ENCODE results near the gene PCCB. TPM values are rescaled to one million over a fixed set of nuclear protein-coding genes. Genes with fewer than 3 reads are reported as not detected.

The PCCB gene
- total RNA-seq, 2 experiments from 2014 or later, result 61.5 to 61.8 TPM

- intact Hi-C loops (cut with micrococcal nuclease), result no loop called here
- peak; percentile 10 for DNase-seq
- Mint-ChIP-seq H3K27me3 (no peaks in the 10 kb centered on the region), H3K36me3 (ENCODE audit: low read depth) (peaks cover 16% of the 10 kb centered on the region), H3K4me1 (ENCODE audit: low read depth) (no peaks in the 10 kb centered on the region), H3K4me3 (no peak overlapping the region), H3K9me3 (no peaks in the 10 kb centered on the region), H3K27ac (peak overlapping the region; percentile 63)
- ATAC-seq, result no peak
- ChIA-PET CTCF (interaction anchor here (1.6 kb wide), 1 partner anchor 8 kb away, joined by 6 read pairs; no protein-coding TSS in a partner anchor), POLR2A (no interaction called here)
- no peak for TF ChIP-seq CTCF (IDR thresholded peaks at IDR 0.05)
Measured at GRCh38 chr3:136343873-136344555, 93.9 kb downstream of the PCCB start.

DNA sequence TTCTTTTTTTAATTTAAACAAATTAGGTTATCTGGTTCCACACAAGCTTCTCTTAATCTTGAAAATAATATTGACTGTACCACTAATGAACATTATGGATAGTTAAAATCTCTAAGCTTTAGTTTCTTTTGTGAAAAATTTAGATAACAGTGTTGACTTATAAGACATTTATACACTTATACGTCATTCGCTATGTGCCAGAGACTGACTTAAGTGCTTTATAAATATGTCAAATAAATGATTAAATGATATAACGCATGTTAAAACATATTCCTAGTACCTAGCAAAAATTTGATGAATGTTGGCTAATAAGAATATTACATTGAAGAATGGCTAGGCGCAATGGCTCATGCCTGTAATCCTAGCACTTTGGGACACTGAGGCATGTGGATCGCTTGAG, 96.3 kb downstream of the PCCB start:
- Mint-ChIP-seq H3K27me3 (no peaks in the 10 kb centered on the region), H3K9me3 (no peaks in the 10 kb centered on the region), H3K4me1 (ENCODE audit: low read depth) (no peaks in the 10 kb centered on the region), H3K4me3 (no peak overlapping the region), H3K27ac (no peak overlapping the region), H3K36me3 (ENCODE audit: low read depth) (peaks cover 5% of the 10 kb centered on the region)
- ATAC-seq, result no peak
- CTCF ChIA-PET, result interaction anchor here (1.2 to 1.6 kb wide), 2 partner anchors 13 to 45 kb away, joined by 3 to 6 read pairs; no protein-coding TSS in a partner anchor
- POLR2A ChIA-PET, result no interaction called here
- no peak for DNase-seq
- no peak for TF ChIP-seq CTCF (IDR thresholded peaks at IDR 0.05)
- intact Hi-C loops (cut with micrococcal nuclease), result no loop called here

- ATAC-seq (no peak), DNase-seq (no peak)
- no peaks in the 10 kb centered on the region for H3K9me3 Mint-ChIP-seq
- no peak overlapping the region for H3K4me3 Mint-ChIP-seq
- no peaks in the 10 kb centered on the region for H3K27me3 Mint-ChIP-seq
- intact Hi-C loops (cut with micrococcal nuclease), result no loop called here
- CTCF ChIA-PET, result interaction anchor here (1.3 to 2.4 kb wide), 3 partner anchors 17 to 403 kb away, joined by 5 to 7 read pairs (median 5); no protein-coding TSS in a partner anchor
- POLR2A ChIA-PET, result interaction anchor here (0.6 to 1.5 kb wide), 2 partner anchors 73 to 402 kb away, joined by 3 read pairs; partner anchors contain the start of gene STAG1
- H3K27ac Mint-ChIP-seq, result no peak overlapping the region
- no peak for TF ChIP-seq CTCF (IDR thresholded peaks at IDR 0.05)
- peaks cover 9% of the 10 kb centered on the region for H3K36me3 Mint-ChIP-seq (ENCODE audit: low read depth)
- peaks cover 12% of the 10 kb centered on the region for H3K4me1 Mint-ChIP-seq (ENCODE audit: low read depth)
Measured at GRCh38 chr3:136350132-136350531, 100.0 kb downstream of the PCCB start.

GRCh38 chr3:136350557-136350956, 100.4 kb downstream of the PCCB start:
- no peak for DNase-seq
- ChIA-PET CTCF (interaction anchor here (1.3 to 2.4 kb wide), 4 partner anchors 17 to 402 kb away, joined by 5 to 7 read pairs (median 6); partner anchors contain the start of gene PCCB), POLR2A (interaction anchor here (0.6 kb wide), 1 partner anchor 74 kb away, joined by 3 read pairs; no protein-coding TSS in a partner anchor)
- peaks cover 12% of the 10 kb centered on the region for H3K36me3 Mint-ChIP-seq (ENCODE audit: low read depth)
- intact Hi-C loops (cut with micrococcal nuclease), result no loop called here
- no peaks in the 10 kb centered on the region for H3K27me3 Mint-ChIP-seq
- H3K9me3 Mint-ChIP-seq, result no peaks in the 10 kb centered on the region
- ATAC-seq, result no peak
- no peak for TF ChIP-seq CTCF (IDR thresholded peaks at IDR 0.05)
- no peak overlapping the region for H3K4me3 Mint-ChIP-seq
- peaks cover 12% of the 10 kb centered on the region for H3K4me1 Mint-ChIP-seq (ENCODE audit: low read depth)
- no peak overlapping the region for H3K27ac Mint-ChIP-seq

GRCh38 chr3:136351351-136351750, 101.2 kb downstream of the PCCB start:
- POLR2A ChIA-PET, result interaction anchor here (0.6 to 1.0 kb wide), 2 partner anchors 243 to 393 kb away, joined by 3 read pairs; no protein-coding TSS in a partner anchor
- H3K27me3 Mint-ChIP-seq, result no peaks in the 10 kb centered on the region
- peaks cover 3% of the 10 kb centered on the region for H3K9me3 Mint-ChIP-seq
- ATAC-seq (no peak), DNase-seq (no peak)
- H3K36me3 Mint-ChIP-seq (ENCODE audit: low read depth), result peaks cover 16% of the 10 kb centered on the region
- no peak overlapping the region for H3K4me3 Mint-ChIP-seq
- CTCF ChIA-PET, result interaction anchor here (0.6 to 2.4 kb wide), 7 partner anchors 8 to 401 kb away, joined by 3 to 7 read pairs (median 5); partner anchors contain the start of gene PCCB
- intact Hi-C loops (cut with micrococcal nuclease), result no loop called here
- peaks cover 12% of the 10 kb centered on the region for H3K4me1 Mint-ChIP-seq (ENCODE audit: low read depth)
- no peak for TF ChIP-seq CTCF (IDR thresholded peaks at IDR 0.05)
- H3K27ac Mint-ChIP-seq, result no peak overlapping the region
